ENCODE results near the gene GOLPH3L. TPM values are rescaled to one million over a fixed set of nuclear protein-coding genes. Genes with fewer than 3 reads are reported as not detected.
"Not testable (repeated sequence)": the region's sequence is repeated elsewhere in the genome, so short reads cannot be mapped to it uniquely, and the experiment has no call there.

GOLPH3L gene
- polyA plus RNA-seq, 3 donors from 2014 or later, result 8.9 to 27.1 (median 13.4) TPM

DNA sequence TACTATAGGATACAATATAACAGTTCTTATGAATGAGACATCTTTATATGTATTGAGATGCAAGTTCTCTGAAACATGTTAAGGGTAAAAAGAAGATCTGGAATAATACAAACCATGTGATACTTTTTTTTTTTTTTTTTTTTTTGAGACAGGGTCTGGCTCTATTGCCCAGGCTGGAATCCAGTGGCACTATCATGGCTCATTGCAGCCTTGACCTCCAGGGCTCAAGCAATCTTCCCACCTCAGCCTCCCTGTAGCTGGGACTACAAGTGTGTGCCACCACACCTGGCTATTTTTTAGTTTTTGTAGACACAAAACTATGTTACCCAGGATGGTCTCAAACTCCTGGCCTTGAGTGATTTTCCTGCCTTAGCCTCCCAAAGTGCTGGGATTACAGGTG, 95.4 kb downstream of the GOLPH3L start:
- Mint-ChIP-seq H3K4me1 (no peaks in the 10 kb centered on the region), H3K27ac (peak overlapping the region in 2 of 6 donors; percentile 11 to 35), H3K4me3 (no peak overlapping the region), H3K27me3 (ENCODE audit: low read depth in 3 of 3) (no peaks in the 10 kb centered on the region), H3K9me3 (no peaks in the 10 kb centered on the region), H3K36me3 (peaks cover 0 to 6% (median under 1%) of the 10 kb centered on the region in 3 donors)
- DNase-seq, result no peak

DNA sequence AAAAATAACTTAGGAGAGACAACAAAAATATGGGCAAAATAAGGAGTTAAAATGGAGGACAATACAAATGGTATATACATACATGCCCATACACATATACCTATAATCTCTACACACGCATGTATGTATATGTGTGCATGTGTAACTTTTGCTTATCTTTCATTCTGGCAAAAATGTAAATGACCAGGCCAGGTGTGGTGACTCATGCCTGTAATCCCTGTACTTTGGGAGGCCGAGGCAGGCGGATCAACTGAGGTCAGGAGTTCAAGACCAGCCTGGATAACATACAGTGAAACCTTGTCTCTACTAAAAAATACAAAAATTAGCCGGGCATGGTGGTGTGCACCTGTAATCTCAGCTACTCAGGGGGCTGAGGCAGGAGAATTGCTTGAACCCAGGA, 98.6 kb downstream of the GOLPH3L start:
- not testable (repeated sequence) for H3K9me3 Mint-ChIP-seq; H3K27me3 Mint-ChIP-seq (ENCODE audit: low read depth in 3 of 3); H3K4me1 Mint-ChIP-seq; DNase-seq; H3K4me3 Mint-ChIP-seq
- peaks cover 0 to 16% (median 4%) of the 10 kb centered on the region in 3 donors for H3K36me3 Mint-ChIP-seq
- peak overlapping the region in 1 of 6 donors; percentile 2 for H3K27ac Mint-ChIP-seq

DNA sequence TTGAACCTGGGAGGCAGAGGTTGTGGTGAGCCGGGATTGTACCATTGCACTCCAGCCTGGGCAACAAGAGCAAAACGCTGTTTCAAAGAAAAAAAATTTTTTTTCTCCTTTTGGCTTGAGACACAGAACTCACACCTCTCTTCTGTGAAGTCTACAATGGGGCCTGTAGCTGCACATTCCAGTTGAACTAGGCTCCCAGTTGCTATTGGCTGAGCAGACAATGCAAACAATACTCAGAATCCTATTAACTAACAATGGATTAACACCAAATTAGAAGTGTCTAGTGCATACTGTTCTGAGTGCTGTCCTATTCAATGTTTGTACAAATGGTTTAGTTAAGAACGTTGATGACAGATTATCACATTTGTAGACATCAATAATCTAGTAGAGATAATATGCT, 100.0 kb downstream of the GOLPH3L start:
- no peak for DNase-seq
- Mint-ChIP-seq H3K4me1 (no peaks in the 10 kb centered on the region), H3K4me3 (no peak overlapping the region), H3K27me3 (ENCODE audit: low read depth in 3 of 3) (no peaks in the 10 kb centered on the region), H3K27ac (peak overlapping the region in 1 of 6 donors; percentile 58), H3K36me3 (peaks cover 0 to 17% (median 4%) of the 10 kb centered on the region in 3 donors), H3K9me3 (no peaks in the 10 kb centered on the region)

Other genes with a start within 250 kb of the GOLPH3L start
- gene TARS2, start 209.7 kb downstream of the GOLPH3L start, polyA plus RNA-seq, result 10 to 100 TPM; 29.6 to 40.8 (median 31.9) TPM
- not detected for gene ECM1, start 189.0 kb downstream of the GOLPH3L start, polyA plus RNA-seq
- not detected for gene FALEC, start 181.4 kb downstream of the GOLPH3L start, polyA plus RNA-seq
- not detected for gene ADAMTSL4, start 147.7 kb downstream of the GOLPH3L start, polyA plus RNA-seq
- 100 to 1,000 TPM in 1 of 3 donors, 10 to 100 TPM in 2; 44.2 to 113 (median 73.0) TPM for gene MCL1, start 117.5 kb downstream of the GOLPH3L start, polyA plus RNA-seq
- 10 to 100 TPM; 52.2 to 97.5 (median 82.3) TPM for gene ENSA, start 67.5 kb downstream of the GOLPH3L start, polyA plus RNA-seq
- gene HORMAD1, start 23.7 kb upstream of the GOLPH3L start, polyA plus RNA-seq, result not detected
- gene CTSS, start 68.6 kb upstream of the GOLPH3L start, polyA plus RNA-seq, result 100 to 1,000 TPM; 162 to 235 (median 177) TPM
- 1 to 10 TPM in 1 of 3 donors, not detected in 2; 1.1 TPM for gene CTSK, start 111.1 kb upstream of the GOLPH3L start, polyA plus RNA-seq
- gene ARNT, start 179.4 kb upstream of the GOLPH3L start, polyA plus RNA-seq, result 10 to 100 TPM; 14.5 to 28.7 (median 17.6) TPM
- gene CTXND2, start 190.0 kb upstream of the GOLPH3L start, polyA plus RNA-seq, result not detected
- 10 to 100 TPM; 11.7 to 20.9 (median 15.3) TPM for gene SETDB1, start 229.2 kb upstream of the GOLPH3L start, polyA plus RNA-seq

Measured in immature natural killer cell (primary cell).